HG02623 (cell line): ENCODE data around the gene TSPYL1.

Experiments used
- ATAC-seq: cut with Tn5 transposase; IDR thresholded peaks from one replicate; pipeline ENCODE4 v1.9.1; 2021; ENCODE audit warnings: moderate library complexity; ENCODE audit not compliant: unreplicated experiment

The TSPYL1 gene

DNA sequence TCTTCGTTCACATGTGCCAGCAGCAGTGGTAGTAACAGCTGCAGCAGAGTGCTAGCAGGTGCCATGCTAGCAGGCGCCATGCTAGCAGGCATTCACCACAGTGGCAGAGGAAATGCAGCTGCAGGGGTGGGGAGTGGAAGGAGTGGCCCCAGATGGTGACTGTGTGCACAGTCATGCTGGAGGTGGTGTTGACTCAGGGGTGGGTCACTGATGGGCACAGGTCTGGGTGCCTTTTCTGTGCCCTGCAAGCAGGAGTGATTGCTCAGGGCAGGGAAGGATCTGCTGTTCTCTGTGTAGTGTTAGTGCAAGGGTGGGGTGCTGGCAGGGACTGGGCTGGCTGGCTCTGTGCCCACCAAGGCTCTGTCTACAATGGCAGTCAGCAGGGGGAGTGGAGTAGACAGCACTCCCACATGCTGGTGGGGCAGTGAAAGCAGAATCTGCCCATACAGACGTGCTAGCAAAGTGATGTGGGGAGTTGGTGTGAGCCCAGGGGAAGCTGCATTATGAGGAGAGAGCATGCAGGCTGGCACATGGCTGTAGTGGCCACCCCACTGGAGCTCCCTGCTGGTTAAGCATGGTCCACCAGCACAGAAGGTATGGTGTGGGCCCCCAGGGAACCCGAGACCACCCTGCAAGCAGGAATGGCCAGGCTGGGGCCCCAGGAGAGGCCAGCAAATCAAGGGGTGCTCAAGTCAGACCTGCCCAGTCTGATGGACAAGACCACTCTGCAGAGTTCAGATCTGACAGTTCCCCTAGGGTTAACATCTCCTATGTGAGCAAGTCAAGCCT lies 14.5 kb downstream of the TSPYL1 start:
- ATAC-seq: no peak

DNA sequence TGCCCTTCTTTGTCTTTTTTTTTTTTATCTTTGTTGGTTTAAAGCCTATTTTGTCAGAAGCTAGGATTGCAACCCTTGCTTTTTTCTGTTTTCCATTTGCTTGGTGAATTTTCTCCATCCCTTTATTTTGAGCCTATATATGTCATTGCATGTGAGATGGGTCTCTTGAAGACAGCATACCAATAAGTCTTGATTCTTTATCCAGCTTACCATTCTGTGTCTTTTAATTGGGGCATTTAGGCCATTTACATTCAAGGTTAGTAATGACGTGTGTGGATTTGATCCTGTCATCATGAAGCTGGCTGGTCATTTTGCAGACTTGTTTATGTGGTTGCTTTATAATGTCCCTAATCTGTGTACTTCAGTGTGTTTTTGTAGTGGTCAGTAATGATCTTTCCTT lies 16.4 kb downstream of the TSPYL1 start:
- ATAC-seq: no peak

DNA sequence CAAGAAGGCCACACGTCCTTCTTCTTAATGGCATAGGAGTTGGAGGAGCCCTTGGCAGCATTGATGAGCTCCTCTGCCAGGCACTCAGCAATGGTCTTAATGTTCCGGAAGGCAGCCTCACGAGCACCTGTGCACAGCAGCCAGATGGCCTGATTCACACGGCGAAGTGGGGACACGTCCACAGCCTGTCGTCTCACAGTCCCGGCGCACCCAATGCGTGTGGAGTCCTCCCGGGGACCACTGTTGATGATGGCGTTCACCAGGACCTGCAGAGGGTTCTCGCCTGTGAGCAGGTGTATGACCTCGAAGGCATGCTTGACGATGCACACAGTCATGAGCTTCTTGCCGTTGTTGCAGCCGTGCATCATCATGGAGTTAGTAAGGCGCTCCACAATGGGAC lies 21.2 kb downstream of the TSPYL1 start:
- ATAC-seq: no peak

DNA sequence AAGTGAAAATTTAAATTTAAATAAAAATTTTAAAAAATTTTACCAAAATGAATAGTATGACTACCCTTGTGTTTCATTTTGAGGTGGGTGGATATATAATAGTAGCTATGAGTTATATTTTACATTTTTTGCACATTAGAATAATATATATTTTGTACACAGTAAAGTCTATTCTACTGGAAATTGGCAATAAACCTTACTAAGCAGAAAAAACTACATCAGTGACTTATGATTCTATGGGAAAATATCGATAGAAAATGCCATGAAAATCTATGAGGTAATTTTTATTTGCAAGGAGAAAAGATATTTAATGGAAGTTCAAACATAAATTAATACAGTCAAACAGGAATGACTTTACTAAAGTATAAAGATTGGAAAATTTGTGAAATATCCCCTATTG lies 23.0 kb downstream of the TSPYL1 start:
- ATAC-seq: no peak

DNA sequence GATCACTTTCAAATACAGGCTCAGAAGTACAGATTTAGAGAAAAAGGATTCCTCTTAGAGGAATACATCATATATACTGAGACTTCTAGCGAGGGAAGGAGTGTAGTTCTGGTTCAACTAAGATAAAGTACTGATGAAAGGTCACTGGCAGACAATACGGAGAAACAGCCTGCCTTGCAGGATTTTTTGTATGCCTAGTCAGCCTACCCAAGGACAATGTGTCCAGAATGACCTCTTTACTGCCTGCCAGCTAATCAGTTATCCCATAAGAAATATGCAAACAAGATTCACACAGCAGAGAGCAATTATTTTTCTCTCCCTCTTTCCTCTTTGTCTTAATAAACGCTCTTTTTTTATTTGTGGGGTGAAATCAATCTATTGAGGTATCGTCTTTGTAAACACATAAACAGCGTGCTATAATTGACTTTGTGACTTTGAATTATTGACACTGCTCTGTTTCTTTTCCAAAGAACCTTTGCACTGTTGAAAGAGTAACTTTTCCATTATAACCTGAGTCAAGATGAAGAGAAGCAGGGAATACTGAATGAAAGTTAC lies 24.4 kb downstream of the TSPYL1 start:
- no peak for ATAC-seq

DNA sequence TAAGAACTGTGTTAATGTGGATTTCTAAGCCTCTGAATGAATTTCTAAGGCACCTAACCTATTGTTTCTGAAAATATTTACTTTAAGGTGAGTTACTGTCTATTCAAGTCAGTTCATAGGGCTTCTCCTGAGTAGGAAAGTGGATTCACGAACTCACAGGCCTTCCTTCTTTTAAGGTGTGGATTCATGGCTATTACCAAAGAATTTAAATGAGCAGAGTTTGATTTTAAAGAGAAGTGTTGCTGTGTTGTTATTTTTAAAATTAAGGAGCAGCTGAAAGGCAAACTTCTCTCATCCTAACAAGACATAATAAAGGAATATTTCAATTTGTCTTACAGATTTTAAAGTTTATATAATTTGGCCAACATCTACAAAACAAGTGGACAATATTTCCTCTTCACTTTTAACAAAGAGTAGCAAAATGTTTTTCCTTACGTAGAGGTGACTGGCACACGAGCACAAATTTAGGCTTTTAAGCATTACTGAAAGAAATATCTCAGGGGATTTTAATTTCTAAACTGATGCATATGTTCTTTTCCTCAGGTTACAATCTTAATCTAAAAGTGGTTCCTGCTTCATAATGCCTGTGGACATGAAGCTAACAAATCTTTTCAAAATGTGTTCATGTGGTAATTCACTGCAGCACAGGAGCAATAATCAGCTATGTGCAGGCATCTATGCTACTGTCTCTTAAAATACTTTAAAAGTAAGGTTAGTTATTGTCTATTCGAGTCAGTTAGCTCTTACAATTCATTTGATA lies 25.3 kb downstream of the TSPYL1 start:
- peak; percentile 23 for ATAC-seq

DNA sequence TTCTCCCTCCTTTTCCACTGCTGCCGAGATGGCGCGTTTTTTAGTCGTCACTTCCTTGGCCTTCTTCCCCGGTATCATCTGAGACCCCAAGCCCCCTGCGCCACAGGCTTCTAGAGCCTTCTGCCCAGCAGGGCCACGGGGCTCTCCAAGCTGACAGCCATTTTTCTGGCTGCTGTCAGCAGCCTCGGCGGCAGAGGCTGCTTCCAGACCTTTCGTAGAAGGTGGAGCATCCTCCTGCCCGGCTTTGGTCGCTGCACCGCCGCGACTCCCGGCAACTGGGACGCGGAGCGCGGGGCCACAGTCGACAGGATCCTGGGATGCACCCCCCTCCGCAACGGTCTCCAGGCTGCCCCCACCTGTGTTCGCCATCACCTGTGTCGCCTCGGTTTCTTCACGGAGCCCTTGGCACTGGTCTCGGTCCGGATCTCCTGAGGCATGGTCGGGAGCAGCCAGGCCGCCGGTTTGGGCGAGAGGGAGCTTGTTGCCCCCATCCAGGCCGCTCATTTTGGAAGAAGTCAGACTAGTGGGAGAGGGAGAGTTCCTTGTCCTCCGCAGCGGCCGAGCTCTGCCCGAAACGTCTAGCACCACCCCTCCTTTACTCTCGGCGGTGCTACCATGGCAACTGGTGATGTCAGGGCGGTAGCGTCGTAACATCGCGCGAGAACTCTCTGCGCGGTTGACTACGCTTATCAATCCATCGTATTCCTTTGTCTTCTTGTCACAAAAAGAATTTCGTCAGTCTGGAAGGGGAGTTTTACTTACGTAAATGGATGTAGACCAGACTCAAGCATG lies 26.0 kb downstream of the TSPYL1 start, which contains the start of gene TSPYL4:
TSS of gene TSPYL4 (minus strand) at position 571 of the 792 bp plus-strand sequence. CDS start at position 504, 67 bp downstream.
- ATAC-seq: peak; percentile 99

DNA sequence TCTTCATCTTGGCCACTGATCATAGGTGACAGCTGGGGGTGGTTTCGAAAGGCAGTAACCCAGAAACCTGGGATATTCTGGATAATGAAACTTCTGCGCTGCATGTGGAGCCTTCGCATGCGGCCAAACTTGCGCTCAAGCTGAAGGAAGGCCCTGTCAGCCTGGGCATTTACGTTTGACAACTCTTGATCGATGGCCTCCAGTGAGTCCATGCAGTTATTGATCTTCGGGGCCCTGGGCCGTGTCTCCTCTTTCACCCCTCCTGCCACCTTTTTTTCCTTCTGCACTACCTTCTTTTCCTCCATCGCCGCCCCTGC lies 26.6 kb downstream of the TSPYL1 start:
- ATAC-seq: no peak

DNA sequence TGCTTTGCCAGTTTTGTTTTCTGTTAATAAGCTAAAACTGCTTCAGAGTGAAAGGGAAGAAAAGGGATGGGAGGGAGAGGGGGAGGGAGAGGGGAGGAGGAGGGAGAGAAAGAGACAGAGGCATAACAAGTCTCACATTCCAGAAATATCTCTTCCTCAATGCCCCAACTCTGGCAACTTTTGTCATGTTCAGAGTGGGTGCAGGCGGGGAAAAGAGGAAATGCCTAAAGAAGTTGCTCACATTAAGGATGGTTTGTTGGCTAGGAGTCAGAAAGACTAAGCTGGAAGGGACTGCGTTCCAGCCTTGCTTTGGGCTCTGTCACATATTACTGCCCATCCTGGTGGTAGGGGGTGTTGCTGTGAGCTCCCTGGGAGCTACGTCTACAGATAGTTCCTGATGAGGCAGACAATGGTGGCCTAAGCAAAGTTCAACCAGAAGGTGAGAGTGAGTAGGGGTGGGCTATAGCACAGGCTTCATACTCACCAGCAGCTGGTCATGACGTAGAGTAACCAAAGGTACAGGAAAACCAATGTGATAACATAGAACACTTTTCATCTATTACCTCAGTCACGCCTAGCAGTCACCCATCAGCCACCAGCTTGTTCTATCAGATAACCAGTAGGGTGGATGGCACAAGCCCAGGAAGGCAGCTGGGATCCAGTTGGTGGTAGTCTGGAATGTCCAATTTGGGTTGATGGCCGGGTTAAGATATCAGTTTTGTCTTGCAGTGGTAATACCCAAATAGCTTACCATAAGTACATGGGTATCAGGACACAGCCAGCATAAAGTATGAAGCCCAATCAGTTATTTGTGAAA lies 28.0 kb downstream of the TSPYL1 start:
- ATAC-seq: no peak

DNA sequence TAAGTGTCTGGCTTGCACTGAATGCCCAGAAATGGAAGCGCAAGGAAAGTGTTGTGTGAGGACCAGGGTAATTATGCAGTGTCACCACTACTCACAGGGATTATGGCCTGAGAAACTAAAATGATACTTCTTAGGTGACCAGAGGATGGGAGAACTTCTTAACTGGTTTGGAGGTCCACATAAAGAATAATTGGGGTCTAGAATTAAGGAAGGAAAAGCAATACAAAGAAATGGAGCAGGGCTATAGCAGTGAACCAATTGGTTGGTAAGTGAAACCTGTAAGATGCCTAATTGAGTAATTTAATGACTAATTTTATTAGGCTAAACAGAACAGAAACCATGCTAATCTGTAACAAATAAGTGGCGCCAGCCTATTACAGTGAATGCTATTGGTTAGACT lies 31.2 kb downstream of the TSPYL1 start:
- no peak for ATAC-seq

DNA sequence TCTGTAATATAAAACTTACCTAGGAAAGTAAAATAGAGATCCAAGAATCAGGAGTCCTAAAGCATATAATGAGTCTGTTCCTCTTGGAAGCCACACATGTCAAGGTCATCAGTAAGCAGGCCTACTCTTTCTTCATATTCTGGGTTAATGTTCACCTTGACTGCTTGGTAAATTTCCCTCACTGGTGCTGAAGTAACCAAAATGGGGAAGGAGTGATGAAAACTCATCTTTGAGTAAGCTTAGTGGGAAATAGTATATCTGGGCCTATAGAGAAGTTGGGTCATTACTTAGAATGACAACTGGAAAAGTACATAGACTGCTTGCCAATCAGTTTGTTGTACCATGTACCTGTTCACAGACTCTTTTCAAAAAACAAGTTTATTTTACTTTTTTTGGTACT lies 32.4 kb downstream of the TSPYL1 start:
- ATAC-seq: no peak

DNA sequence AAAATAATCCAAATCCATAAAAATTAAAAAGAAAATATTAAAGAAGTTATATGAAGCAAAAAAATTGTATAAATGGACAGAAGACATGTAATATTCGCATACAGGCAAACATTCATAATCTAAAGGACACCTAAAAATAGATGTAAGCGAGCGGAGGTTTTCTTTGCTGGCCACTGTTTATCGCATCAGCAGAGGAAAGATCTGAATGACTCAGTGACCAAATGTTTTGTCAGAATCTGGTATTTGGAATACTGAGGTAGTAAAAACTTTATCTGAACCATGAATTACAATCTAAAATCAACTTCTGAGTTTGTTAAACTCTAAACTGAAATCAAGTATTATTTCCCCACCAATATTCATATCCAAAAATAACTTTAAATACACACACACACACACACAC lies 33.6 kb downstream of the TSPYL1 start:
- no peak for ATAC-seq

DNA sequence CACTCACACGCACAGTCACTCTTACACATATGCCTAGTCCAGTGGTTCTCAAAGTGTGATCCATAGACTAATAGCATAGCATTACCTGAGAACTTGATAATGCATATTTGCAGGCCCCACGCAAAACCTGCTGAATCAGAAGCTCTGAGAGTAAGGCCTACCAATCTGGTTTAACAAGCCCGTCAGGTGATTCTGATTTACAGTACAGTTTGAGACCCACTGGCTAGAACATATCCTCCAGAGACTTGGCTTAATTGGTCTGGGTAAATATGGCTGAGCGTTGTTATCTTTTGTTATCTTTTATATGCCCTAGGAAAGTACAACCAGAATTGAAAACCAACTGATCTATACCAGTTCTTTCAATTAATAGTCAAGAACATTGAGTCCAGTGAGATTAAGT lies 35.4 kb downstream of the TSPYL1 start:
- ATAC-seq: no peak

DNA sequence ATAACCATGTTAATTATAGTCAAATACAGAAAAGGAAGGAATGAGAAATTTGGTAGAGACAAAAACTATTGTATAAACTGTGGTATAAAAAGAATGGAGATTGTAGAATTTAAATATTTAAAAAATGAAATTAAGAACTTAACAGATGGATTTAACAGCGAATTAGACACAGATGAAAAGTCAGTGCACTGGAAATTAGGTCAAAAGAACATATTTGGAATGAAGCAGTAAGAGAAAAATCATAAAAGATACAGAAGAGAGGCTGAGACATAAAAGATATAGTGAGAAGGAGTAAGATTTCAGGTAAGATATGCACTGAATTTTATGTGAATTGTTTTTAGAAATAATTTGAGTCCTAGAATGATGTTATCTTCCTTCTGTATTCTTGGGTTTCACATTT lies 39.9 kb downstream of the TSPYL1 start:
- ATAC-seq: no peak

DNA sequence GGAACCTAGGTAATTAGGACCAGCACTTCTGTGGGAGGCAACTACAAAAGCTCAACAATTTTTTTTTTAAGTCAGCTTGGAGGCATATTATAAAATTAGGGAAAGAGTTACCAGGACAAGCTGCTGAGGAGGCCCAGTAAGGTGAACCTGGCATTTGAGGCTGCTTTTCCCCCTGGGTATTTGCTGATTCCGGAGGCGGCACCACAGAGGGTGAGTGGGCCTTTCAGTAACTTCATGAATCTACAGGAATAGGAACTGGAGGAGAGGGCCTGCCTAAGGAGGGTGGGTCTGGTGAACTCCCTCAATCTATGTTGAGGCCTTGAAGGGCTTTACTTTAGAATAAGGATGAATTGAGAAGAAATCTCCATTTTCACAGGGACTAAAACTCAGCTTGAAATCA lies 40.5 kb downstream of the TSPYL1 start:
- no peak for ATAC-seq

DNA sequence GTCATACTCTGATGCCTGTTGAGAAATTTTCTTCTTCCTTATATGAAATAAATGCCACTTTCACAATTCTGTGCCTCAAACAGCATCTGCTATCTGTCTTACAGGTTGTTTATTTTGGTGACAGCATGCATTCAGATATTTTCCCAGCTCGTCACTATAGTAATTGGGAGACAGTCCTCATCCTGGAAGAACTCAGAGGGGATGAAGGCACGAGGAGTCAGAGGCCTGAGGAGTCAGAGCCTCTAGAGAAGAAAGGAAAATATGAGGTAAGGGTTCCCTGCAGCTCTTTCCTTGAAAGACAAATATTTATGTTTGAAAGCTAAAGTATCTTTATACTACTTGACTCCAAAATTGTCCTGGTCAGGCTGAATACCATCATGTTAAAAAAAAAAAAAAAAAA lies 41.6 kb downstream of the TSPYL1 start:
- ATAC-seq: no peak

DNA sequence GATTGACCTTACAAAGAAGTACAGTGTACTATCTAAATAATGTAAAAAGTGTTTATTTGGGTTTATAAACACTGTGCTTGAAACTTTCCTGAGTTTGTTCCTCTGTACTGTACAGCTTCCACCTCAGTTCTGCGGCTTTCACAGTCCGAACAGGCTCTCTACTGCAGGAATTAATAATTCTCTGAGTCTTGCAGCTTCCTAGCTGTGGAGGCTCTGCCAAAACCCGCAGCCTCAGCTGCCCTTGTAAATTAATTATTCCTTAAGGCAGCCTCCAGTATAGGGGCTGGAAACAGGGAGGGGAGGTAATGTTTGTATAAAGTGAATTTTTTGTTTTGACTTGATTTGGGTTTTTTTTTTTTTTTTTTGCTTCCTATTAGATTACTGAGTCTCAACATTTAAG lies 45.0 kb downstream of the TSPYL1 start:
- no peak for ATAC-seq

DNA sequence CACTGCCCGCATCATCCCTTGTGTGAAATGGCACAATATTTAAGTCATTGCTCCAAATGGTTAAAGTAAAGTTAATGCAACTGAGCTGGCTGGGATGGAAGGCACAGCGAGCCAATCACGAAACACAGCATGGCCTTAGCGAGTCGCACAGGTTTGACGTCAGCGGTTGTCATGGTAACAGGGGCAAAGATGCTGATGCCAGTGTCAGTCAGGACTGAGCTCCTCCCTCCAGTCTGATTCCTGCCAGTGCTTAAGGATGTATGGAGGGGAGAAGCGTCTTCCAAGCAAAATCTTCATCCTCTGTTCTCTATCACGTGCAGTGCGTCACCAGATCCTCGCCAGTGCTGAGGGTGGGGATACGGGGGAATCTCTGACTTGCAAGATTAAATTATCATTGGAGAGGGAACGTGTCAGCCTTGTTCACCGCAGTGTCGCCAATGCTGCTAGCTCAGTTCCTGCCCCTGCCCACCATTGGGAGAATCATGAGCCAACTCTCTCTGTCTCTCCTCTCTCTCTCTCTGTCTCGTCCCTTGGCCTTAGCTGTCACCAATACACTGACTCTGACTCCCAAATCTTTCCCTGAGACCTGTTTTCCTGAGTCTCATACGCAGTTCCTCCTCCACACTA lies 50.3 kb downstream of the TSPYL1 start:
- no peak for ATAC-seq
